Peyer's patch (tissue), 4 donors: ENCODE measurements around the gene ONECUT1. TPM values are rescaled to one million over a fixed set of nuclear protein-coding genes. Genes with fewer than 3 reads are reported as not detected.

Source experiments
- DNase-seq, 3 donors: peaks; one replicate each; pipeline ENCODE4 v3.0.0-alpha.2; 2017 to 2019
- H3K27ac ChIP-seq, 4 donors: fragments of 200-600 bp; sonication (generic); one replicate each; pipeline ENCODE4 v1.5.1; 2016 to 2019
- H3K27me3 ChIP-seq, 2 donors: fragments of 200-600 bp; sonication (generic); one replicate each; pipeline ENCODE4 v1.5.1; 2019
- H3K36me3 ChIP-seq, 3 donors: fragments of 200-600 bp; sonication (generic); one replicate each; pipeline ENCODE4 v1.5.1; 2016 to 2019
- H3K4me1 ChIP-seq, 4 donors: fragments of 200-600 bp; sonication (generic); one replicate each; pipeline ENCODE4 v1.5.1; 2016 to 2019
- H3K4me3 ChIP-seq, 4 donors: fragments of 200-600 bp; sonication (generic); 1 replicate in 3 of 4; 2 replicates in 1 of 4; pipeline ENCODE4 v1.5.1; 2016 to 2019; ENCODE audit warnings: mild to moderate bottlenecking in 1 of 4
- H3K9me3 ChIP-seq, 4 donors: fragments of 200-600 bp; sonication (generic); one replicate each; pipeline ENCODE4 v1.5.1; 2016 to 2019; ENCODE audit warnings: mild to moderate bottlenecking in 1 of 4
- CTCF ChIP-seq, 6 experiments: fragments of 450-650 bp in 4 of 6; fragments of 200-600 bp in 2 of 6; sonication (generic) in 1 of 6; IDR thresholded peaks; one replicate each; pipeline ENCODE4 v1.5.1; 2017 to 2019; ENCODE audit warnings: antibody characterized with exemption in 6 of 6, mild to moderate bottlenecking in 3 of 6, moderate library complexity in 1 of 6
- POLR2A ChIP-seq, 2 donors: fragments of 450-650 bp; IDR thresholded peaks; one replicate each; pipeline ENCODE4 v1.5.1; 2017; ENCODE audit warnings: antibody characterized with exemption in 2 of 2, mild to moderate bottlenecking in 2 of 2, moderate library complexity in 2 of 2
- total RNA-seq, 4 donors: library from RNA; depleted of rRNA; stranded (reverse); fragments of >200 nt; gene quantifications; one replicate each; pipeline ENCODE4 v1.1.0, GENCODE V29; 2016

ONECUT1 gene
- total RNA-seq, 4 donors from 2014 or later: not detected

GRCh38 chr15:52795464-52796227, 5.5 kb upstream of the ONECUT1 start:
- Histone ChIP-seq H3K4me1 (peaks cover 0 to 15% (median 7%) of the 10 kb centered on the region in 4 donors), H3K9me3 (peaks cover 0 to 3% (median 0%) of the 10 kb centered on the region in 4 donors), H3K27me3 (peaks cover 0 to 68% of the 10 kb centered on the region in 2 donors), H3K27ac (no peak overlapping the region), H3K36me3 (no peaks in the 10 kb centered on the region), H3K4me3 (no peak overlapping the region)
- no peak for DNase-seq
- no peak for TF ChIP-seq CTCF (IDR thresholded peaks at IDR 0.05)
- TF ChIP-seq POLR2A (IDR thresholded peaks at IDR 0.05): no peak

GRCh38 chr15:52794665-52795463, 4.7 kb upstream of the ONECUT1 start:
- Histone ChIP-seq H3K36me3 (no peaks in the 10 kb centered on the region), H3K4me1 (peaks cover 0 to 18% (median 12%) of the 10 kb centered on the region in 4 donors), H3K27ac (no peak overlapping the region), H3K27me3 (peaks cover 0 to 66% of the 10 kb centered on the region in 2 donors), H3K9me3 (peaks cover 0 to 3% (median 0%) of the 10 kb centered on the region in 4 donors), H3K4me3 (no peak overlapping the region)
- DNase-seq: no peak
- TF ChIP-seq CTCF (IDR thresholded peaks at IDR 0.05): no peak
- TF ChIP-seq POLR2A (IDR thresholded peaks at IDR 0.05): no peak

- Histone ChIP-seq H3K9me3 (peaks cover 0 to 3% (median 0%) of the 10 kb centered on the region in 4 donors), H3K4me3 (no peak overlapping the region), H3K27me3 (peaks cover 0 to 68% of the 10 kb centered on the region in 2 donors), H3K4me1 (peaks cover 0 to 22% (median 20%) of the 10 kb centered on the region in 4 donors), H3K36me3 (no peaks in the 10 kb centered on the region), H3K27ac (no peak overlapping the region)
- DNase-seq: no peak
- TF ChIP-seq POLR2A (IDR thresholded peaks at IDR 0.05) (no peak), CTCF (IDR thresholded peaks at IDR 0.05) (no peak)
Observed at GRCh38 chr15:52791776-52792175, 1.6 kb upstream of the ONECUT1 start.

GRCh38 chr15:52790941-52791751, 1.0 kb upstream of the ONECUT1 start:
- Histone ChIP-seq H3K4me3 (peak overlapping the region; percentile 38 to 56 (median 52)), H3K9me3 (peaks cover 0 to 3% (median 0%) of the 10 kb centered on the region in 4 donors), H3K27me3 (peaks cover 0 to 68% of the 10 kb centered on the region in 2 donors), H3K36me3 (no peaks in the 10 kb centered on the region), H3K27ac (no peak overlapping the region), H3K4me1 (peaks cover 0 to 22% (median 20%) of the 10 kb centered on the region in 4 donors)
- no peak for TF ChIP-seq CTCF (IDR thresholded peaks at IDR 0.05)
- no peak for TF ChIP-seq POLR2A (IDR thresholded peaks at IDR 0.05)
- peak in 1 of 3 donors; percentile 46 for DNase-seq

GRCh38 chr15:52789601-52790168, 451 bp downstream of the ONECUT1 start:
- Histone ChIP-seq H3K27me3 (peaks cover 0 to 72% of the 10 kb centered on the region in 2 donors), H3K4me1 (peaks cover 0 to 30% (median 25%) of the 10 kb centered on the region in 4 donors), H3K9me3 (no peaks in the 10 kb centered on the region), H3K27ac (no peak overlapping the region), H3K4me3 (peak overlapping the region; percentile 38 to 56 (median 52)), H3K36me3 (no peaks in the 10 kb centered on the region)
- no peak for DNase-seq
- TF ChIP-seq CTCF (IDR thresholded peaks at IDR 0.05) (no peak), POLR2A (IDR thresholded peaks at IDR 0.05) (no peak)
